ENCODE measurements around the gene PLBD2.

PLBD2 gene

GRCh38 chr12:113402586-113403260, 44.3 kb downstream of the PLBD2 start:
- no peak for DNase-seq (ENCODE audit: low spot score)
- CTCF ChIA-PET, result no interaction called here

GRCh38 chr12:113403435-113404415, 45.3 kb downstream of the PLBD2 start, which contains the start of gene SDS:
TSS of gene SDS (minus strand) at chr12:113403887. CDS start at chr12:113399708, 4,179 bp downstream.
- DNase-seq (ENCODE audit: low spot score), result no peak
- TF ChIP-seq CTCF (conservative IDR thresholded peaks at IDR 0.05; ENCODE audit: low read depth), result no peak
- ChIA-PET POLR2A (ENCODE audit: low non-redundant PET) (no interaction called here), CTCF (no interaction called here)
- H3K27ac ChIP-seq, result 0 out of 2 replicates have a peak within 1 kb of the TSS, but pooled peaks have one; percentile 12

More at GRCh38 chr12:113402586-113403260, 44.3 kb downstream of the PLBD2 start:
- POLR2A ChIA-PET (ENCODE audit: low non-redundant PET), result no interaction called here
- no peak for TF ChIP-seq CTCF (conservative IDR thresholded peaks at IDR 0.05; ENCODE audit: low read depth)
- no peak overlapping the region for H3K27ac ChIP-seq

GRCh38 chr12:113405694-113406093, 47.3 kb downstream of the PLBD2 start:
- POLR2A ChIA-PET (ENCODE audit: low non-redundant PET), result interaction anchor here (1.1 kb wide), 1 partner anchor 17 kb away, joined by 8 read pairs; the partner anchor contains the start of gene SDSL
- no peak for DNase-seq (ENCODE audit: low spot score)
- CTCF ChIA-PET, result interaction anchor here (0.6 kb wide), 1 partner anchor 826 kb away, joined by 5 read pairs; no protein-coding TSS in a partner anchor

GRCh38 chr12:113407931-113408600, 49.7 kb downstream of the PLBD2 start:
- no peak for DNase-seq (ENCODE audit: low spot score)
- POLR2A ChIA-PET (ENCODE audit: low non-redundant PET), result no interaction called here

More at GRCh38 chr12:113405694-113406093, 47.3 kb downstream of the PLBD2 start:
- H3K27ac ChIP-seq, result no peak overlapping the region
- no peak for TF ChIP-seq CTCF (conservative IDR thresholded peaks at IDR 0.05; ENCODE audit: low read depth)

GRCh38 chr12:113408756-113409298, 50.4 kb downstream of the PLBD2 start:
- TF ChIP-seq CTCF (conservative IDR thresholded peaks at IDR 0.05; ENCODE audit: low read depth), result no peak
- CTCF ChIA-PET, result no interaction called here
- no peak for DNase-seq (ENCODE audit: low spot score)
- POLR2A ChIA-PET (ENCODE audit: low non-redundant PET), result no interaction called here
- H3K27ac ChIP-seq, result no peak overlapping the region

More at GRCh38 chr12:113407931-113408600, 49.7 kb downstream of the PLBD2 start:
- no peak overlapping the region for H3K27ac ChIP-seq
- CTCF ChIA-PET, result interaction anchor here (0.7 kb wide), 1 partner anchor 105 kb away, joined by 3 read pairs; no protein-coding TSS in a partner anchor
- no peak for TF ChIP-seq CTCF (conservative IDR thresholded peaks at IDR 0.05; ENCODE audit: low read depth)
